GM12891 (cell line): Measurements from ENCODE around the gene SPTSSB.

Experiments used
- PAX5 ChIP-seq: IDR thresholded peaks from 2 replicates; pipeline ENCODE4 v1.6.1; 2011; ENCODE audit warnings: low read length, moderate library complexity, mild to moderate bottlenecking; ENCODE audit not compliant: insufficient read depth, severe bottlenecking
- POLR2A ChIP-seq: IDR thresholded peaks from 2 replicates; pipeline ENCODE4 v1.6.1; 2011; ENCODE audit warnings: low read depth, low read length, control low read depth
- SPI1 ChIP-seq: IDR thresholded peaks from 2 replicates; pipeline ENCODE4 v1.6.1; 2011; ENCODE audit warnings: low read depth, low read length, control low read depth

DNA sequence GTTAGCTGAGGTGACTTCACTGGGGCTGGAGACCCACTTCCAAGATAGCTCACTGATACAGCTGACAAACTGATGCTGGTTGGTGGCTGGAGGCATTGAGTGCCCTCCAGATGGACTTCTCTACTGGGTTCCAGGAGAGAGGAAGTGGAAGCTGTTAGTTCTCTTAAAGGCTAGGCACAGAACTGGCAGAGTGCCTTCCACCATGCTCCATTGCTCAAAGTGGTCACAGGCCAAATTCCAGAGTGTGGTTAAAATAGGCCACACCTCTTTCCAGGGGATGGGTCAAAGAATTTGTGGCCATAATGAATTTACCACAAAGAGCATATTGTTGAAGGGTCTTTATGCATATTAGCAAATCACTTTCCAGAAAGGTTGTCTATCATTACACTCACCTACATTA, 76.0 kb downstream of the SPTSSB start:
- TF ChIP-seq PAX5, result no peak
- no peak for TF ChIP-seq POLR2A
- no peak for TF ChIP-seq SPI1
